Fibroblast of lung (primary cell): ENCODE measurements around the gene ITCH. TPM values are rescaled to one million over a fixed set of nuclear protein-coding genes. Genes with fewer than 3 reads are reported as not detected.

Experiments
- DNase-seq, 2 donors: peaks; one replicate each; pipeline versions ENCODE4 v3.0.0 to v3.0.0-alpha.2; 2010; ENCODE audit warnings: low read depth in 2 of 2
- H2AFZ ChIP-seq: 2 replicates; pipeline ENCODE4 v1.5.1; 2012; ENCODE audit warnings: low read length, control low read depth, inconsistent platforms
- H3K27ac ChIP-seq: 2 replicates; pipeline ENCODE4 v1.5.1; 2011; ENCODE audit warnings: low read length, control low read depth; ENCODE audit not compliant: insufficient read depth
- H3K27me3 ChIP-seq: 2 replicates; pipeline ENCODE4 v1.5.1; 2011; ENCODE audit warnings: mild to moderate bottlenecking, low read length; ENCODE audit not compliant: control insufficient read depth, insufficient read depth
- H3K36me3 ChIP-seq: 2 replicates; pipeline ENCODE4 v1.5.1; 2011; ENCODE audit warnings: low read length; ENCODE audit not compliant: control insufficient read depth, insufficient read depth
- H3K4me1 ChIP-seq: 2 replicates; pipeline ENCODE4 v1.5.1; 2011; ENCODE audit warnings: low read length; ENCODE audit not compliant: control insufficient read depth, insufficient read depth; ENCODE audit errors: extremely low read depth
- H3K4me2 ChIP-seq: 2 replicates; pipeline ENCODE4 v1.5.1; 2011; ENCODE audit warnings: low read length, control low read depth; ENCODE audit not compliant: insufficient read depth; ENCODE audit errors: extremely low read depth
- H3K4me3 ChIP-seq, 4 experiments: fragments of 200-600 bp in 1 of 4; sonication (generic) in 1 of 4; replicated peaks in 1 of 4; 2 replicates each; pipeline ENCODE4 v1.5.1; 2011 to 2016; ENCODE audit warnings: low read length in 4 of 4, low read depth in 3 of 4, mild to moderate bottlenecking in 3 of 4, control low read depth in 2 of 4, inconsistent platforms in 1 of 4, mixed read lengths in 1 of 4; ENCODE audit not compliant: insufficient read depth in 1 of 4; ENCODE audit errors: control extremely low read depth in 1 of 4
- H3K79me2 ChIP-seq: 2 replicates; pipeline ENCODE4 v1.5.1; 2012; ENCODE audit warnings: mild to moderate bottlenecking, low read length, inconsistent platforms; ENCODE audit not compliant: control insufficient read depth, insufficient read depth
- H3K9ac ChIP-seq: 2 replicates; pipeline ENCODE4 v1.5.1; 2011; ENCODE audit warnings: mild to moderate bottlenecking, low read length, control low read depth; ENCODE audit not compliant: insufficient read depth
- H3K9me3 ChIP-seq: 2 replicates; pipeline ENCODE4 v1.5.1; 2012; ENCODE audit warnings: low read depth, low read length; ENCODE audit not compliant: control insufficient read depth, insufficient read depth
- H4K20me1 ChIP-seq: 2 replicates; pipeline ENCODE4 v1.5.1; 2011; ENCODE audit warnings: low read length; ENCODE audit not compliant: control insufficient read depth, insufficient read depth; ENCODE audit errors: extremely low read depth
- CTCF ChIP-seq, 2 donors: IDR thresholded peaks in 1 of 2; conservative IDR thresholded peaks in 1 of 2; 1 replicate in 1 of 2; 2 replicates in 1 of 2; pipeline ENCODE4 v1.5.1; 2011 to 2012; ENCODE audit warnings: low read length in 2 of 2, control low read depth in 1 of 2, inconsistent platforms in 1 of 2, low read depth in 1 of 2, mild to moderate bottlenecking in 1 of 2
- EZH2 ChIP-seq: IDR thresholded peaks from 2 replicates; pipeline ENCODE4 v1.5.1; 2012; ENCODE audit warnings: low read length, control low read depth, mild to moderate bottlenecking; ENCODE audit errors: missing control alignments
- polyA plus RNA-seq, 2 donors: library from polyadenylated mRNA; depleted of rRNA in 1 of 2; stranded (reverse) in 1 of 2; unstranded in 1 of 2; fragments of >200 nt; gene quantifications; 2 replicates each; pipeline ENCODE4 v1.2.1, GENCODE V29; 2011 to 2012; ENCODE audit warnings: missing spikeins in 1 of 2
- total RNA-seq: library from RNA; depleted of rRNA; stranded (reverse); fragments of >200 nt; gene quantifications from 2 replicates; pipeline ENCODE4 v1.2.1, GENCODE V29; 2014

The ITCH gene
- total and polyA plus RNA-seq, 2 donors (not counting 1 experiment from before 2014, with no cell fraction given) = 25.0 to 77.6 TPM

- no peak overlapping the region for H3K27ac ChIP-seq
- DNase-seq = no peak
- H2AFZ ChIP-seq = no peak overlapping the region
- H3K9ac ChIP-seq = no peak overlapping the region
- no peaks in the 10 kb centered on the region for H3K79me2 ChIP-seq
- no peaks in the 10 kb centered on the region for H3K9me3 ChIP-seq
- H3K4me2 ChIP-seq = no peak overlapping the region
- H3K27me3 ChIP-seq = no peaks in the 10 kb centered on the region
- H3K36me3 ChIP-seq = peaks cover under 1% of the 10 kb centered on the region
- no peak overlapping the region for H3K4me3 ChIP-seq
- H4K20me1 ChIP-seq = no peaks in the 10 kb centered on the region
- H3K4me1 ChIP-seq = no peaks in the 10 kb centered on the region
- no peak for TF ChIP-seq EZH2
- TF ChIP-seq CTCF (conservative IDR thresholded peaks at IDR 0.05 in 1 of 2, IDR thresholded peaks at IDR 0.05 in 1 of 2; ENCODE audit: low read depth in 1 of 2, low read length in 2 of 2) = no peak
Observed at GRCh38 chr20:34433391-34433790, 70.3 kb downstream of the ITCH start.

GRCh38 chr20:34435589-34435988 is 72.5 kb downstream of the ITCH start:
- H3K36me3 ChIP-seq = peaks cover 2% of the 10 kb centered on the region
- H3K27ac ChIP-seq = no peak overlapping the region
- no peaks in the 10 kb centered on the region for H3K9me3 ChIP-seq
- H3K4me1 ChIP-seq = no peaks in the 10 kb centered on the region
- no peak overlapping the region for H3K4me3 ChIP-seq
- H4K20me1 ChIP-seq = no peaks in the 10 kb centered on the region
- H3K4me2 ChIP-seq = no peak overlapping the region
- H3K79me2 ChIP-seq = no peaks in the 10 kb centered on the region
- H2AFZ ChIP-seq = no peak overlapping the region
- no peak for DNase-seq
- no peak overlapping the region for H3K9ac ChIP-seq
- H3K27me3 ChIP-seq = no peaks in the 10 kb centered on the region
- TF ChIP-seq CTCF (conservative IDR thresholded peaks at IDR 0.05 in 1 of 2, IDR thresholded peaks at IDR 0.05 in 1 of 2; ENCODE audit: low read depth in 1 of 2, low read length in 2 of 2) (no peak), EZH2 (no peak)

- Histone ChIP-seq H3K36me3 (peaks cover 2% of the 10 kb centered on the region), H3K27me3 (no peaks in the 10 kb centered on the region), H2AFZ (no peak overlapping the region), H3K4me3 (no peak overlapping the region), H4K20me1 (no peaks in the 10 kb centered on the region), H3K9me3 (no peaks in the 10 kb centered on the region), H3K79me2 (no peaks in the 10 kb centered on the region), H3K4me1 (no peaks in the 10 kb centered on the region), H3K27ac (no peak overlapping the region), H3K4me2 (no peak overlapping the region), H3K9ac (no peak overlapping the region)
- peak; percentile 4 to 76 for DNase-seq
- no peak for TF ChIP-seq CTCF (conservative IDR thresholded peaks at IDR 0.05 in 1 of 2, IDR thresholded peaks at IDR 0.05 in 1 of 2; ENCODE audit: low read depth in 1 of 2, low read length in 2 of 2)
- no peak for TF ChIP-seq EZH2
Observed at GRCh38 chr20:34437330-34437986, 74.4 kb downstream of the ITCH start.
